GM23248 (cell line): ENCODE measurements around the gene DNAI7. TPM values are rescaled to one million over a fixed set of nuclear protein-coding genes. Genes with fewer than 3 reads are reported as not detected.

Experiments
- DNase-seq: peaks from one replicate; pipeline ENCODE4 v3.0.0-alpha.2; 2015
- H2AFZ ChIP-seq: fragments of 200-600 bp; sonication (generic); 2 replicates; pipeline ENCODE4 v1.6.1; 2016; ENCODE audit warnings: antibody characterized with exemption
- H3F3A ChIP-seq: fragments of 200-600 bp; sonication (generic); 2 replicates; pipeline ENCODE4 v1.6.1; 2016; ENCODE audit warnings: mild to moderate bottlenecking, antibody characterized with exemption, mixed run types; ENCODE audit not compliant: insufficient read depth
- H3K27ac ChIP-seq: fragments of 200-600 bp; sonication (generic); 2 replicates; pipeline ENCODE4 v1.5.1; 2016; ENCODE audit warnings: mild to moderate bottlenecking
- H3K27me3 ChIP-seq: fragments of 200-600 bp; sonication (generic); replicated peaks from 2 replicates; pipeline ENCODE4 v1.6.1; 2016; ENCODE audit warnings: mild to moderate bottlenecking; ENCODE audit not compliant: insufficient read depth
- H3K36me3 ChIP-seq: fragments of 200-600 bp; sonication (generic); 2 replicates; pipeline ENCODE4 v1.6.1; 2016; ENCODE audit warnings: low read depth, mild to moderate bottlenecking
- H3K4me1 ChIP-seq: fragments of 200-600 bp; sonication (generic); 2 replicates; pipeline ENCODE4 v1.6.1; 2016; ENCODE audit warnings: mild to moderate bottlenecking; ENCODE audit not compliant: insufficient read depth
- H3K4me2 ChIP-seq: fragments of 200-600 bp; sonication (generic); one replicate; pipeline ENCODE4 v1.6.1; 2016; ENCODE audit warnings: mild to moderate bottlenecking; ENCODE audit not compliant: unreplicated experiment
- H3K4me3 ChIP-seq: fragments of 200-600 bp; sonication (generic); 2 replicates; pipeline ENCODE4 v1.5.1; 2016; ENCODE audit warnings: mild to moderate bottlenecking
- H3K79me2 ChIP-seq: fragments of 200-600 bp; sonication (generic); 2 replicates; pipeline ENCODE4 v1.6.1; 2016; ENCODE audit warnings: mild to moderate bottlenecking; ENCODE audit not compliant: insufficient read depth
- H3K9ac ChIP-seq: fragments of 200-600 bp; sonication (generic); 2 replicates; pipeline ENCODE4 v1.6.1; 2016; ENCODE audit warnings: mild to moderate bottlenecking
- H3K9me2 ChIP-seq: fragments of 200-600 bp; sonication (generic); 2 replicates; pipeline ENCODE4 v1.6.1; 2016; ENCODE audit warnings: mixed run types, mild to moderate bottlenecking, moderate library complexity; ENCODE audit not compliant: insufficient read depth
- H3K9me3 ChIP-seq: fragments of 200-600 bp; sonication (generic); one replicate; pipeline ENCODE4 v1.6.1; 2017; ENCODE audit warnings: low read depth
- H4K20me1 ChIP-seq: fragments of 200-600 bp; sonication (generic); 2 replicates; pipeline ENCODE4 v1.6.0; 2016; ENCODE audit not compliant: insufficient read depth
- EZH2 ChIP-seq: fragments of 200-600 bp; sonication (generic); IDR thresholded peaks from 2 replicates; pipeline ENCODE4 v1.6.1; 2018; ENCODE audit warnings: antibody characterized with exemption, mild to moderate bottlenecking; ENCODE audit not compliant: insufficient read depth, poor library complexity, severe bottlenecking
- EZH2phosphoT487 ChIP-seq: fragments of 200-600 bp; sonication (generic); IDR thresholded peaks from 2 replicates; pipeline ENCODE4 v1.6.1; 2018; ENCODE audit warnings: antibody characterized with exemption, moderate library complexity, mild to moderate bottlenecking, low read depth; ENCODE audit not compliant: insufficient read depth
- WGBS, 2 experiments: methylation state at CpG; one replicate each; pipeline ENCODE4 v1.1.6; 2015 to 2017; ENCODE audit warnings: low lambda C conversion rate in 2 of 2, low coverage in 1 of 2; ENCODE audit errors: missing lambda C conversion rate in 2 of 2; 5-methylcytosine and 5-hydroxymethylcytosine counted together
- in situ Hi-C: fragments of 300-500 bp; cut with MboI; formaldehyde crosslinking; loops from 2 replicates; pipeline ENCODE4 v1.15.0; 2020
- polyA plus RNA-seq: library from polyadenylated mRNA; unstranded; fragments of >200 nt; fragmentation: Nextera tagmentation; extraction: Ambion mirVana; gene quantifications from 2 replicates; pipeline ENCODE4 v1.2.1, GENCODE V29; 2016
- total RNA-seq: library from RNA; depleted of rRNA; stranded (reverse); fragments of >200 nt; shearing (Covaris generic); gene quantifications from 2 replicates; pipeline ENCODE4 v1.2.3, GENCODE V29; 2014

DNAI7 gene
- total and polyA plus RNA-seq, 2 experiments from 2014 or later: not detected

- 49 to 50% methylated on average over 2 of the region's 2 CpGs for WGBS, 2 experiments
- Histone ChIP-seq H3K27me3 (no peaks in the 10 kb centered on the region; the same call in 1 of the 2 replicates), H3K36me3 (no peaks in the 10 kb centered on the region), H3K9me2 (no peaks in the 10 kb centered on the region), H3K4me1 (no peaks in the 10 kb centered on the region), H3K9ac (no peak overlapping the region), H2AFZ (no peak overlapping the region), H3K4me2 (no peak overlapping the region), H3K27ac (no peak overlapping the region), H3K79me2 (no peaks in the 10 kb centered on the region), H3F3A (no peaks in the 10 kb centered on the region), H4K20me1 (no peaks in the 10 kb centered on the region), H3K9me3 (no peaks in the 10 kb centered on the region), H3K4me3 (no peak overlapping the region)
- no peak for DNase-seq
- TF ChIP-seq EZH2: no peak
- no peak for TF ChIP-seq EZH2phosphoT487
- in situ Hi-C loops: no loop called here
Observed at GRCh38 chr12:25115677-25116076, 79.3 kb downstream of the DNAI7 start.

GRCh38 chr12:25113651-25114050 lies 81.3 kb downstream of the DNAI7 start:
- no peak overlapping the region for H3K4me3 ChIP-seq
- H3K9ac ChIP-seq: no peak overlapping the region
- H3K79me2 ChIP-seq: no peaks in the 10 kb centered on the region
- no peaks in the 10 kb centered on the region for H4K20me1 ChIP-seq
- no peaks in the 10 kb centered on the region for H3K36me3 ChIP-seq
- H3K27me3 ChIP-seq: no peaks in the 10 kb centered on the region; the same call in 1 of the 2 replicates
- TF ChIP-seq EZH2 (no peak), EZH2phosphoT487 (no peak)
- H3K9me3 ChIP-seq: no peaks in the 10 kb centered on the region
- H3K4me2 ChIP-seq: no peak overlapping the region
- no peaks in the 10 kb centered on the region for H3K9me2 ChIP-seq
- no peaks in the 10 kb centered on the region for H3F3A ChIP-seq
- DNase-seq: no peak
- 77 to 81% methylated on average over 3 of the region's 3 CpGs for WGBS, 2 experiments
- H3K4me1 ChIP-seq: no peaks in the 10 kb centered on the region
- H2AFZ ChIP-seq: no peak overlapping the region
- in situ Hi-C loops: no loop called here
- no peak overlapping the region for H3K27ac ChIP-seq

DNA sequence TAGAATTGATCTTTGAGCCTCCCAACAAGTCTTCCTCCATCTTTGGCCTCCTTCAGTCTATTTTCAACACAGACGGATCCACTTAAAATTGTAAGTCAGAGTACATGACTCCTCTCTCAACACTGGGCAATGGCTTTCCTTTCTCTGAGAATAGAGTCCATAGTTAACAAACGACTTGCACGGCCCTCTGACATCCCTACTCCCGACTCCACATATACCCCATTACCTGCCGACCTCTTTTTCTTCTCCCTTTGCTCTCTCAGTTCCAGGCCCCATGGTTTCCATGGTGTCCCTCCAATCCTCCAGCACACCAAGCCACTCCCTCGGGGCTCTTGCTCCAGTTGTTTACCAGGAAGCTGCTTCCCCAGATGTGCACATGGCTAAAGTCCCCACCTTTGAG lies 84.7 kb downstream of the DNAI7 start:
- H3K27ac ChIP-seq: no peak overlapping the region
- H3K9ac ChIP-seq: no peak overlapping the region
- no peak overlapping the region for H2AFZ ChIP-seq
- H3K9me2 ChIP-seq: no peaks in the 10 kb centered on the region
- H3K9me3 ChIP-seq: no peaks in the 10 kb centered on the region
- 54 to 59% methylated on average over 6 of the region's 6 CpGs for WGBS, 2 experiments
- no peak overlapping the region for H3K4me2 ChIP-seq
- no peaks in the 10 kb centered on the region for H3K36me3 ChIP-seq
- no peaks in the 10 kb centered on the region for H3K4me1 ChIP-seq
- no peak overlapping the region for H3K4me3 ChIP-seq
- no peaks in the 10 kb centered on the region for H3F3A ChIP-seq
- DNase-seq: no peak
- H3K79me2 ChIP-seq: no peaks in the 10 kb centered on the region
- in situ Hi-C loops: no loop called here
- H4K20me1 ChIP-seq: no peaks in the 10 kb centered on the region
- H3K27me3 ChIP-seq: no peaks in the 10 kb centered on the region; the same call in 1 of the 2 replicates
- TF ChIP-seq EZH2phosphoT487: no peak
- no peak for TF ChIP-seq EZH2

GRCh38 chr12:25107920-25108319 lies 87.0 kb downstream of the DNAI7 start:
- WGBS, 2 experiments: 59 to 61% methylated on average over 4 of the region's 4 CpGs
- no peaks in the 10 kb centered on the region for H3K79me2 ChIP-seq
- H3K27me3 ChIP-seq: peaks cover 1% of the 10 kb centered on the region; the same call in 1 of the 2 replicates
- no peaks in the 10 kb centered on the region for H3K4me1 ChIP-seq
- DNase-seq: no peak
- H3K4me2 ChIP-seq: no peak overlapping the region
- H3K36me3 ChIP-seq: no peaks in the 10 kb centered on the region
- TF ChIP-seq EZH2 (no peak), EZH2phosphoT487 (no peak)
- no peak overlapping the region for H3K27ac ChIP-seq
- H3F3A ChIP-seq: no peaks in the 10 kb centered on the region
- H3K9me2 ChIP-seq: no peaks in the 10 kb centered on the region
- H3K9ac ChIP-seq: no peak overlapping the region
- no peaks in the 10 kb centered on the region for H3K9me3 ChIP-seq
- no peak overlapping the region for H3K4me3 ChIP-seq
- H2AFZ ChIP-seq: no peak overlapping the region
- in situ Hi-C loops: no loop called here
- no peaks in the 10 kb centered on the region for H4K20me1 ChIP-seq

GRCh38 chr12:25106818-25107217 lies 88.1 kb downstream of the DNAI7 start:
- in situ Hi-C loops: no loop called here
- H3K79me2 ChIP-seq: no peaks in the 10 kb centered on the region
- no peak overlapping the region for H3K4me2 ChIP-seq
- peaks cover 12% of the 10 kb centered on the region; the same call in 1 of the 2 replicates for H3K27me3 ChIP-seq
- no peak for TF ChIP-seq EZH2phosphoT487
- no peak for TF ChIP-seq EZH2
- H3K9me3 ChIP-seq: no peaks in the 10 kb centered on the region
- H3F3A ChIP-seq: no peaks in the 10 kb centered on the region
- H3K4me3 ChIP-seq: no peak overlapping the region
- H3K4me1 ChIP-seq: no peaks in the 10 kb centered on the region
- H3K27ac ChIP-seq: no peak overlapping the region
- no peak for DNase-seq
- no peaks in the 10 kb centered on the region for H3K36me3 ChIP-seq
- no peak overlapping the region for H3K9ac ChIP-seq
- no peak overlapping the region for H2AFZ ChIP-seq
- H4K20me1 ChIP-seq: no peaks in the 10 kb centered on the region
- no peaks in the 10 kb centered on the region for H3K9me2 ChIP-seq
